Neural progenitor cell (in vitro differentiated cells): ENCODE data around the gene RER1. TPM values are rescaled to one million over a fixed set of nuclear protein-coding genes. Genes with fewer than 3 reads are reported as not detected.

Experiments
- DNase-seq: peaks from one replicate; pipeline ENCODE4 v3.0.0-alpha.2; 2016; ENCODE audit warnings: low spot score
- H2AFZ ChIP-seq: fragments of 200-600 bp; sonication (generic); replicated peaks from 2 replicates; pipeline ENCODE4 v1.6.1; 2016; ENCODE audit warnings: antibody characterized with exemption
- H3F3A ChIP-seq: fragments of 200-600 bp; sonication (generic); 2 replicates; pipeline ENCODE4 v1.6.1; 2016; ENCODE audit warnings: antibody characterized with exemption, low read depth
- H3K27ac ChIP-seq: fragments of 200-600 bp; sonication (generic); 2 replicates; pipeline ENCODE4 v1.5.1; 2016; ENCODE audit warnings: mild to moderate bottlenecking
- H3K27me3 ChIP-seq: fragments of 200-600 bp; sonication (generic); 2 replicates; pipeline ENCODE4 v1.6.1; 2016; ENCODE audit warnings: mild to moderate bottlenecking, moderate library complexity
- H3K36me3 ChIP-seq: fragments of 200-600 bp; sonication (generic); 2 replicates; pipeline ENCODE4 v1.5.1; 2016
- H3K4me1 ChIP-seq: fragments of 200-600 bp; sonication (generic); 2 replicates; pipeline ENCODE4 v1.6.1; 2016; ENCODE audit warnings: mixed run types
- H3K4me2 ChIP-seq: fragments of 200-600 bp; sonication (generic); 2 replicates; pipeline ENCODE4 v1.6.1; 2016
- H3K4me3 ChIP-seq: fragments of 200-600 bp; sonication (generic); 2 replicates; pipeline ENCODE4 v1.5.1; 2016
- H3K79me2 ChIP-seq: fragments of 200-600 bp; sonication (generic); 2 replicates; pipeline ENCODE4 v1.6.1; 2016; ENCODE audit warnings: low read depth
- H3K9ac ChIP-seq: fragments of 200-600 bp; sonication (generic); 2 replicates; pipeline ENCODE4 v1.6.1; 2016
- H3K9me3 ChIP-seq: fragments of 200-600 bp; sonication (generic); 2 replicates; pipeline ENCODE4 v1.5.1; 2016; ENCODE audit warnings: low read depth
- H4K20me1 ChIP-seq: fragments of 200-600 bp; sonication (generic); 2 replicates; pipeline ENCODE4 v1.6.1; 2016; ENCODE audit warnings: low read depth
- H3K27ac Mint-ChIP-seq: 3 replicates; pipeline ENCODE4 v1.8.0; 2021; ENCODE audit warnings: mixed read lengths
- H3K27me3 Mint-ChIP-seq: 2 replicates; pipeline ENCODE4 v1.8.0; 2022; ENCODE audit warnings: low read depth, mild to moderate bottlenecking, inconsistent platforms, moderate library complexity, mixed read lengths; ENCODE audit not compliant: insufficient read depth
- H3K36me3 Mint-ChIP-seq: 3 replicates; pipeline ENCODE4 v1.8.0; 2021; ENCODE audit warnings: mixed read lengths
- H3K4me1 Mint-ChIP-seq: 3 replicates; pipeline ENCODE4 v1.8.0; 2021; ENCODE audit warnings: mixed read lengths
- H3K4me3 Mint-ChIP-seq: 3 replicates; pipeline ENCODE4 v1.8.0; 2021; ENCODE audit warnings: mild to moderate bottlenecking, moderate library complexity, mixed read lengths
- H3K9me3 Mint-ChIP-seq: 3 replicates; pipeline ENCODE4 v1.8.0; 2020; ENCODE audit warnings: mixed read lengths
- CTCF ChIP-seq: fragments of 200-600 bp; sonication (generic); IDR thresholded peaks from 2 replicates; pipeline ENCODE4 v1.5.1; 2017; ENCODE audit warnings: antibody characterized with exemption, mild to moderate bottlenecking
- EZH2 ChIP-seq: fragments of 200-600 bp; sonication (generic); IDR thresholded peaks from 2 replicates; pipeline ENCODE4 v1.6.1; 2017; ENCODE audit warnings: antibody characterized with exemption, mild to moderate bottlenecking, moderate library complexity
- EZH2phosphoT487 ChIP-seq: fragments of 200-600 bp; sonication (generic); IDR thresholded peaks from 2 replicates; pipeline ENCODE4 v1.6.1; 2017; ENCODE audit warnings: antibody characterized with exemption
- total RNA-seq: library from RNA; depleted of rRNA; stranded (reverse); fragments of >200 nt; gene quantifications from 2 replicates; pipeline ENCODE4 v1.2.3, GENCODE V29; 2015; ENCODE audit warnings: low replicate concordance

Gene RER1
- total RNA-seq, 1 donor from 2014 or later: 39.1 TPM

GRCh38 chr1:2377751-2378440 is 13.7 kb upstream of the RER1 start:
- Mint-ChIP-seq H3K4me3 (no peak overlapping the region), H3K9me3 (no peaks in the 10 kb centered on the region), H3K4me1 (peaks cover 4% of the 10 kb centered on the region), H3K36me3 (peaks cover 2% of the 10 kb centered on the region), H3K27ac (no peak overlapping the region), H3K27me3 (peaks cover 4% of the 10 kb centered on the region)
- no peak for TF ChIP-seq EZH2phosphoT487
- TF ChIP-seq CTCF: no peak
- Histone ChIP-seq H3K4me1 (no peaks in the 10 kb centered on the region), H3K9ac (no peak overlapping the region), H3K4me2 (no peak overlapping the region), H3K27me3 (no peaks in the 10 kb centered on the region), H3K4me3 (no peak overlapping the region), H3F3A (no peaks in the 10 kb centered on the region), H2AFZ (no peak overlapping the region), H4K20me1 (peaks cover 8% of the 10 kb centered on the region), H3K9me3 (no peaks in the 10 kb centered on the region), H3K36me3 (no peaks in the 10 kb centered on the region), H3K27ac (no peak overlapping the region), H3K79me2 (no peaks in the 10 kb centered on the region)
- DNase-seq: no peak

GRCh38 chr1:2378441-2378851 is 13.2 kb upstream of the RER1 start:
- H3K27me3 Mint-ChIP-seq: peaks cover 4% of the 10 kb centered on the region
- Histone ChIP-seq H3K9ac (no peak overlapping the region), H3K4me3 (no peak overlapping the region), H3K4me2 (no peak overlapping the region), H4K20me1 (peaks cover 8% of the 10 kb centered on the region), H3K27ac (no peak overlapping the region), H3K79me2 (no peaks in the 10 kb centered on the region), H2AFZ (no peak overlapping the region), H3F3A (no peaks in the 10 kb centered on the region), H3K9me3 (no peaks in the 10 kb centered on the region), H3K27me3 (no peaks in the 10 kb centered on the region), H3K4me1 (no peaks in the 10 kb centered on the region), H3K36me3 (no peaks in the 10 kb centered on the region)
- no peak overlapping the region for H3K4me3 Mint-ChIP-seq
- H3K27ac Mint-ChIP-seq: no peak overlapping the region
- TF ChIP-seq EZH2phosphoT487 (no peak), EZH2 (no peak), CTCF (no peak)
- H3K36me3 Mint-ChIP-seq: peaks cover 2% of the 10 kb centered on the region
- DNase-seq: no peak
- no peaks in the 10 kb centered on the region for H3K9me3 Mint-ChIP-seq
- peaks cover 4% of the 10 kb centered on the region for H3K4me1 Mint-ChIP-seq

DNA sequence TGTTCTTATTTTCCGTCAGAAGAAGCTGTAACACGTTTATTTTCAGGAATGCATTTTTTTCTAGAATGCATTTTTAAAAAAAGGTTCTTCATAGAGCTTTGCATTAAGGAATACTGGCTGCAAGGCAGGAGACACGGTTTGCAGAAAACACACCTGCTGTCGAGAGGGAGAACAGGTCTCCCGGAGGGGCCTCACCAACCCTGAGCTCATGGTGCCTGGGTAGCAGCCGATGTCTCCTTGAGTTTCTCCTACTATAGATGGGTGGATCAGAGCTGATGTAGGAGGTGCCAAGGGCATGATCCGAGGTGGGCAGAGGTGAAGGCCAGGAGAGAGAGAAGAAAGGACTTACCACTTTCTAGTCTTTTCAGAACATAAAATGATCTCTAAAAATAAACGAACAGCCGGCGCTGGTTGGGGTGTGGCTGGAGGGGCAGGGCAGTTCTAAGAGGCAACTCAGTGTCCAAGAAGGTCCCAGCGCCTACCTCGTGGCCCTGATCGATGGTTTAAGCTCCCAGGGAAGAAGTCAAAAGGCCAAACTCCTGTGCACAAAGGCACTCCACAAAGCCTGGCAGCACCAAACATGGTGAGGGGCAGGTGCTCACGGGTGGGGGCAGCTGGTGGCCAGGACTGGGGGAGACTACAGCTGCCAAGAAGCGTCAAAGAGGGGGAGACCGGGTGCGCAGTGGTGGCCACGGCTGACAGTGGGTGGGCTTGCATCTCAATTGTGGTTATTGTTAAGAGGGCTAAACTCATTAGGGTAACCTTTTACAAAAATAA is 12.5 kb upstream of the RER1 start:
- no peak for TF ChIP-seq EZH2phosphoT487
- DNase-seq: no peak

More for the DNA sequence above, 12.5 kb upstream of the RER1 start:
- peaks cover 4% of the 10 kb centered on the region for H3K27me3 Mint-ChIP-seq
- Histone ChIP-seq H3K4me2 (no peak overlapping the region), H3K9ac (no peak overlapping the region), H3K36me3 (no peaks in the 10 kb centered on the region), H2AFZ (no peak overlapping the region), H3K79me2 (no peaks in the 10 kb centered on the region), H3K4me3 (no peak overlapping the region), H3K27ac (no peak overlapping the region), H4K20me1 (peaks cover 8% of the 10 kb centered on the region), H3K4me1 (no peaks in the 10 kb centered on the region), H3K9me3 (no peaks in the 10 kb centered on the region), H3K27me3 (no peaks in the 10 kb centered on the region), H3F3A (no peaks in the 10 kb centered on the region)
- H3K9me3 Mint-ChIP-seq: no peaks in the 10 kb centered on the region
- H3K27ac Mint-ChIP-seq: no peak overlapping the region
- no peak overlapping the region for H3K4me3 Mint-ChIP-seq
- H3K36me3 Mint-ChIP-seq: peaks cover 2% of the 10 kb centered on the region
- peaks cover 7% of the 10 kb centered on the region for H3K4me1 Mint-ChIP-seq
